Measurements from ENCODE around the gene FANCG. TPM values are rescaled to one million over a fixed set of nuclear protein-coding genes. Genes with fewer than 3 reads are reported as not detected.

FANCG gene
- total RNA-seq, 2 donors from 2014 or later: 2.2 to 19.1 TPM

DNA sequence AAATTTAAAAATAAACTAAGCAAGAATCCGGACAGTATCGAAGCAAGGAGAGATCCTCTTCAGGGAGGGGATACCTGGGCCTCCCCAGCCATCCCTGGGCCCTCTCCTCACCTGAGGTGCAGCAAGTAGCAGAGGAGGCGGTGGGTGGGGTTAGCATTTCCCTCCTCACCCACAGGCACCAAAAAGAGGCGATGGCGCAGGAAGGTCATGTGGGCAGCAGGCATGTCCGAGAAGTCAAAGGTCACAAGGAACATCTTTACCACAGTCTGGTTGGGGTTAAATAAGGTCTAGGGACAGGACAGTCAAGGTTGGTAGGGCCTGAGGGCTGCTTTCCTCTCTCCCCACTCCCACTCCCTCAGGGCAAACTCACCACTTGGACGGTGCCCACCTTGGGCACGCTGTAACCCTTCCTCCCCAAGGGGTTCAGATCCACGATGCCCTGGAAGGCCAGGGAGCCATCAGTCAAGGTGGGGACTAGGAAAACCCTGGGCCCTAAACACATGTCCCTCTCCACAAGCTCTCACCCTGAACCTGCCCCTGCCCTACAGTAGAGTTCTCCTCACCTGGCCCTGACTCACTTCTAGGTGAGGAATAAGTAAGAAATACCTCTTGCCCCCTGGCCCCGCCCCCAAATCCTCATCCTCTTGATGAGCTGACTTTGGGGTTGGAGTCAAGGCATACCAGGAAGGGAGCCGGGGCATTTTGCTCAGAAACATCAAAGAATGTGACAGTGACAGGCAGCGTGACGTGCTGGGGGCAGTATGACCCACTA, 26.0 kb upstream of the FANCG start:
- ATAC-seq (ENCODE audit: insufficient number of reproducible peaks, low FRiP score, low read depth): no peak
- no peak overlapping the region for H3K4me3 ChIP-seq
- peaks cover 45% of the 10 kb centered on the region for H3K36me3 ChIP-seq
- TF ChIP-seq, protein P1, sequence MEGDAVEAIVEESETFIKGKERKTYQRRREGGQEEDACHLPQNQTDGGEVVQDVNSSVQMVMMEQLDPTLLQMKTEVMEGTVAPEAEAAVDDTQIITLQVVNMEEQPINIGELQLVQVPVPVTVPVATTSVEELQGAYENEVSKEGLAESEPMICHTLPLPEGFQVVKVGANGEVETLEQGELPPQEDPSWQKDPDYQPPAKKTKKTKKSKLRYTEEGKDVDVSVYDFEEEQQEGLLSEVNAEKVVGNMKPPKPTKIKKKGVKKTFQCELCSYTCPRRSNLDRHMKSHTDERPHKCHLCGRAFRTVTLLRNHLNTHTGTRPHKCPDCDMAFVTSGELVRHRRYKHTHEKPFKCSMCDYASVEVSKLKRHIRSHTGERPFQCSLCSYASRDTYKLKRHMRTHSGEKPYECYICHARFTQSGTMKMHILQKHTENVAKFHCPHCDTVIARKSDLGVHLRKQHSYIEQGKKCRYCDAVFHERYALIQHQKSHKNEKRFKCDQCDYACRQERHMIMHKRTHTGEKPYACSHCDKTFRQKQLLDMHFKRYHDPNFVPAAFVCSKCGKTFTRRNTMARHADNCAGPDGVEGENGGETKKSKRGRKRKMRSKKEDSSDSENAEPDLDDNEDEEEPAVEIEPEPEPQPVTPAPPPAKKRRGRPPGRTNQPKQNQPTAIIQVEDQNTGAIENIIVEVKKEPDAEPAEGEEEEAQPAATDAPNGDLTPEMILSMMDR (IDR thresholded peaks at IDR 0.05): no peak
- H3K27ac ChIP-seq: no peak overlapping the region
- H3K27me3 ChIP-seq (replicated peaks; ENCODE audit: insufficient read depth): no peaks in the 10 kb centered on the region
- DNase-seq (ENCODE audit: low spot score): no peak
- H3K4me1 ChIP-seq (ENCODE audit: control insufficient read depth in 1 of 2, low read depth in 2 of 2): peaks cover 24 to 42% of the 10 kb centered on the region in 2 donors
- no peaks in the 10 kb centered on the region for H3K9me3 ChIP-seq

DNA sequence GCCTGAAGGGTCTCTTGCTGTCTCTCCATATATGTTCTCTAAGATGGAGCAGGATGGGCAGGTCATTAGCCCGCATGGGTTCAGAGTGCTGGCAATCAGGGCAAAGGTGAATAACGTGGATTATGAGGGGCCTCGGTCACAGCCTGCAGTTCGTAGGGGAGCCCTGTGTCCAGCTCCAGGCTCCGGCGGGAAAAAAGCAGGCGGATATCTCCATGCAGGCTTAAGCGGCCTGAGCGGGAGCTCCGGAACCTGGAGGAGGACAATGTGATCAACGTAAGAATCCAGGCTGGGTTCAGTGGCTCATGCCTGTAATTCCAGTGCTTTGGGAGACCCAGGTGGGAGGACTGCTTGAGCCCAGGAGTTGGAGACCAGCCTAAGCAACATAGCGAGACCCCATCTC, 25.4 kb upstream of the FANCG start:
- DNase-seq (ENCODE audit: low spot score): no peak
- TF ChIP-seq, protein P1 (IDR thresholded peaks at IDR 0.05): no peak
- Histone ChIP-seq H3K4me1 (ENCODE audit: control insufficient read depth in 1 of 2, low read depth in 2 of 2) (peaks cover 19 to 36% of the 10 kb centered on the region in 2 donors), H3K27ac (no peak overlapping the region), H3K27me3 (replicated peaks; ENCODE audit: insufficient read depth) (no peaks in the 10 kb centered on the region), H3K4me3 (no peak overlapping the region), H3K9me3 (no peaks in the 10 kb centered on the region), H3K36me3 (peaks cover 51% of the 10 kb centered on the region)
- no peak for ATAC-seq (ENCODE audit: insufficient number of reproducible peaks, low FRiP score, low read depth)

DNA sequence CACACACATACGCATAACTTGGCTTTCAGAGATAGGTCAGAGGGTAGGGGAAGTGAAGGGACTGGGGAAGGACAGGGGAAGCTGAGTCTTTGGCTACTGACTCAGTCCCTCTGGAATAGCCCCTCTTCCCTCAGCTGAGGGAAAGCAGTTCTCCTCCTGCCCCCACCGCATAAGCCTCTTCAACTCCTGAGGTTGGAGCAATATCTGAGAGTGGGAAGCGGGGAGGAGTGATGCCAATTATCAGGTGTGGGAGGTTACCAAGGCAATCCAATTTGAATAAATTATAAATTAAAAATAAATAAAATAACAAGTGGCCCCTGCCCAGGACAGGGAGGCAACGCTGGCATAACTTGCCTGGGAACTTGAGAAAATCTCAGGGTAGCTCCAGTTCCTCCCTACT, 24.8 kb upstream of the FANCG start:
- no peak overlapping the region for H3K27ac ChIP-seq
- TF ChIP-seq, protein P1 (IDR thresholded peaks at IDR 0.05): no peak
- DNase-seq (ENCODE audit: low spot score): no peak
- H3K9me3 ChIP-seq: no peaks in the 10 kb centered on the region
- H3K4me1 ChIP-seq (ENCODE audit: control insufficient read depth in 1 of 2, low read depth in 2 of 2): peaks cover 14 to 31% of the 10 kb centered on the region in 2 donors
- no peak for ATAC-seq (ENCODE audit: insufficient number of reproducible peaks, low FRiP score, low read depth)
- H3K27me3 ChIP-seq (replicated peaks; ENCODE audit: insufficient read depth): no peaks in the 10 kb centered on the region
- peaks cover 51% of the 10 kb centered on the region for H3K36me3 ChIP-seq
- no peak overlapping the region for H3K4me3 ChIP-seq

DNA sequence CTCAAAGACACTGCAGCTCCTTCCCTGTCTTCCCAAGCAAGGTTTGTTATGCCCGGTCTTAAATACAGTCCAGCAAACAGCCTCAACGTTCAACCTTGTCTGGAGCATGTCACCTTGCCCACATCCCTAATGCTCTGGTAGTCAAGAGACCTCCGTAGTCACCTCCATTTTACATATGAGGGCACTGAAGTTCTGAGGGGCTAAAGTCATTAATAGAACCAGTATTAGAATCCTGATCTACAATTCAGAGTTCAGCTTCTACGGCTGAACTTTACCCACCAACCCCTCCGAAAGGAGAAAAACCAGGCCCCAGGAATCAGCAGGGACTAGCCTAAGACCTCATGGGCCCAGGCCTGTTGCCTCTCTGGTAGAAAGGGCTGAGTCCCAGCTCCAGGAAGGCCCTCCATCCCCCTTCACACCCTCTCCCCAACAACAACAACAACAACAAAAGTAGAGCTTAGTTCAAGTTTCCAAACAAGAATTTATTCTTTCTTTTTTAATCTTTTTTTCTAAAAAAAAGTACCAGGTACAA, 24.0 kb upstream of the FANCG start:
- Histone ChIP-seq H3K36me3 (peaks cover 50% of the 10 kb centered on the region), H3K4me3 (peak overlapping the region; percentile 87), H3K4me1 (ENCODE audit: control insufficient read depth in 1 of 2, low read depth in 2 of 2) (peaks cover 13 to 22% of the 10 kb centered on the region in 2 donors), H3K27ac (peak overlapping the region; percentile 83 to 84), H3K27me3 (replicated peaks; ENCODE audit: insufficient read depth) (no peaks in the 10 kb centered on the region), H3K9me3 (no peaks in the 10 kb centered on the region)
- TF ChIP-seq, protein P1 (IDR thresholded peaks at IDR 0.05): no peak
- no peak for DNase-seq (ENCODE audit: low spot score)
- no peak for ATAC-seq (ENCODE audit: insufficient number of reproducible peaks, low FRiP score, low read depth)

DNA sequence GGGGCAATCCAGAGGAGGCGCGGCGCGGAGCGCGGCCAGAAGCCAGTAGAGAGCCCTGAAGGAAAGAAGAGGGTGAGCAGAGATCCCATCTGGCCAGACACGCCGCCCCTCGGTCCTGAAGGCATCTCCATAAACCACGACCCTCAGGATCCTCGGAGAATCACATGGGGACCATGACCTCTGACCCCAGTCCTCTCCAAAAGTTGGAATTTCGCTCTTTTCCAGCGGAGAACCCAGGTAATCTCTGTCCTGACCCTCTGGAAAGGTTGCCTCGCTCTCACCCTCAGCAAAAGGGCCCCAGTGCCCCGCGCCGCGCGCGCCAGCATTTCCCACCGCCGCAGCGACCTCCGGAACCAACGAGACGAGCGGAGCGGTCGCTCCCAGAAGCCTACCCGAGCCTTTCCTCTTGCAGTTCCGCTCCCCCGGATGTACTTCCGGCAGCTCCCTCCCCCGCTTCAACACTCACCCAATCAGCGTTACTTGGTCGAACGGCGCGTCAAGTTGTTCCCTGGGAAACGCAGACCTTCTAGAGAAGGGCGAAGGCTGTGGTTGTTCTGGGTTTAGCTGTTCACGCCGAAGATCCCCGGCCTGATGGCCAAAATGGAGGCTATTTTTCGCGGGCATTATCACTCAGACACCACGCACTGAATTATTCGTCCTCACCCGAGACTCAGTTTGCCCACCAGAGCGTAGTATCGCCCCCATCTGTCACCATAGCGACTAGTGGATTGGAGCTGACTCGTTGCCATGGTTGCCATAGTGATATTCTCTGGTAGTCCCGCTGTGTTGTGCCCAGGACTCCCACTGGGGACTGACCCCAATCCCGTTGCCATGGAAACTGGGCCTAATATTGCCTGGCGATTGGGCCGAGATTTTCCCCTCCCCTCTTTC, 23.3 kb upstream of the FANCG start, which contains the start of gene STOML2:
STOML2 (minus strand) TSS at position 363 of the 891 bp plus-strand sequence; CDS start at position 326, 37 bp downstream.
- TF ChIP-seq, protein P1 (IDR thresholded peaks at IDR 0.05): no peak
- DNase-seq (ENCODE audit: low spot score): peak; percentile 89
- H3K27me3 ChIP-seq (replicated peaks; ENCODE audit: insufficient read depth): no peaks in the 10 kb centered on the region
- H3K4me3 ChIP-seq: peak within 1 kb of the TSS; percentile 87
- H3K9me3 ChIP-seq: no peaks in the 10 kb centered on the region
- H3K4me1 ChIP-seq (ENCODE audit: control insufficient read depth in 1 of 2, low read depth in 2 of 2): peaks cover 13 to 20% of the 10 kb centered on the region in 2 donors
- H3K27ac ChIP-seq: peak within 1 kb of the TSS; percentile 83 to 84
- ATAC-seq (ENCODE audit: insufficient number of reproducible peaks, low FRiP score, low read depth): peak; percentile 92
- peaks cover 43% of the 10 kb centered on the region for H3K36me3 ChIP-seq
